HG03025 (cell line): Measurements from ENCODE around the gene PEMT.

Experiments
- ATAC-seq: cut with Tn5 transposase; IDR thresholded peaks from one replicate; pipeline ENCODE4 v1.9.1; 2021; ENCODE audit warnings: mild to moderate bottlenecking, moderate library complexity; ENCODE audit not compliant: unreplicated experiment, low FRiP score

The PEMT gene

DNA sequence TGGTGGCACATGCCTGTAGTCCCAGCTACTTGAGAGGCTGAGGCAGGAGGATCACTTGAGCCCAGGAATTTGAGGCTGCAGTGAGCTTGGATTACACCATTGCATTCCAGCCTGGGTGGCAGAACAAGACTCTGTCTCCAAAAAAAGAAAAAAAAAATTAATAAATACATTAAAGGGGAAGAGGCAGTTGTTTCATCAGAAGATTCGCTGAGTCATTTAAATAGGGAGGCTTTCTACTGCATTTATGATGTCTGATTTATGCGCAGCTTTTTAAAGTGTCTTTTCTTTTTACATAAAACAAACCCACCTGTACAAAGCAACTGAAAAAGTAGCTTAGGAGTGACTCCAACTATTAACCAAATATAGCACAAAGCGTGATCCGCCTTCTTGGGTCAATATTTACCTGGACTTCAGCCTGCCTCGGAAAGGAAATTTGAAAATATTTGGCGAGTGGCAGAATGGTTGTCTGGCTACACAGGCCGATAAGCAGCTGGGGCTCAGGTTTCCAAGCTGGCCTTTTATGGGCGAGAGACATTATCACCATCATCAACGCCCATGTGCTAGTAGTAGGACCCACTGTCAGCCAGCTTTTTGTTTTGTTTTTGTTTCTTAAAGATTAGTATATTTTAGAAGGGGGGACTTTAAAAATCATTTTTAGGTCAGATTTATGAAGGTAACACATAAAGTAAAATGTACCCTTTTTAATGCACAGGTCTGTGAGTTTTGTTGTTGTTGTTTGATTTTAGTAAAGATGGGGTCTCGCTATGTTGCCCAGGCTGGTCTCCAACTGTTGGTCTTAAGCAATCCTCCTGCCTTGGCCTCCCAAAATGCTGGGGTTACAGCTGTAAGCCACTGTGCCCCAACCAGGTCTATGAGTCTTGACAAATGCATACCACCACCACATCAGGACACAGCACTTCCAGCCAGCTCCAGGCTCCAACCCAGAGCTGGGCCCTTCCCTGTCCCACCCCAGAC, 52.8 kb downstream of the PEMT start:
- ATAC-seq, result no peak

DNA sequence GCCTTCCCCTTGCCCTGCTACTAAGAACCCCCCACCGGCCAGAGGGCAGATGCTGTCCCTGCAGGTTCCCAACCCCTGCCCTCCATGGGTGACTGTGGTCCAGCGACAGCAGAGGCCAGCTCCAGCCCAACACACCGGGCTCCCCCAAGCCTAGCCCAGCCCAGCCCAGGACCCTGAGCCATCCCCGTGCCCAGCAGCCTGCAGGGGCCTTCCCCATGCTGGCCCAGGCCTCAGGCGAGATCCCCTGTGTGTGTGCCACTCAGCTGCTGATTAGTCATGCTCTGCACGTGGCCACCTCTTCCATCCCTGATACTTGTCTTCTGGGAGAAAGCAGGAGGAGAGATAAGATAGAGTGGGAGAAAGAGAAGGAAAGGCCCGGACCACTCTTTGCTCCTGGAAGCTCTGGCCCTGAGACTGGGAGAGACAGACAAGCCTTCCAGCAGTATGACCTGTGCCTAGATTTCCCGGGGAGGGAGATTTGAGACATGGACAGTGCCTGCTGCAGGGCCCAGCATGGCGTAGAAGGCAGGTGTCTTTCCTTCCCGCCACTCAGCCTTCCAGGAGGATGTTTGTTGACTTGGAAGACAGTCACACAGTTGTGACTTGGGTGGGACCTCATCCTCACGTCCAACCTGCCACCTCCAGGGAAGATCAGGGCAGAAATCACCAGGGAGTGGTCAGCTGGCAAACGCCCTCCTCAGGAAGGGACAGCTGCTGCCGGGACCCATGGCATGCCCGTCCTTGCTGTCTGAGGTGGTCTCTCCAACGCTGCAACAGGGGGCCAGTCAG, 54.0 kb downstream of the PEMT start:
- no peak for ATAC-seq

DNA sequence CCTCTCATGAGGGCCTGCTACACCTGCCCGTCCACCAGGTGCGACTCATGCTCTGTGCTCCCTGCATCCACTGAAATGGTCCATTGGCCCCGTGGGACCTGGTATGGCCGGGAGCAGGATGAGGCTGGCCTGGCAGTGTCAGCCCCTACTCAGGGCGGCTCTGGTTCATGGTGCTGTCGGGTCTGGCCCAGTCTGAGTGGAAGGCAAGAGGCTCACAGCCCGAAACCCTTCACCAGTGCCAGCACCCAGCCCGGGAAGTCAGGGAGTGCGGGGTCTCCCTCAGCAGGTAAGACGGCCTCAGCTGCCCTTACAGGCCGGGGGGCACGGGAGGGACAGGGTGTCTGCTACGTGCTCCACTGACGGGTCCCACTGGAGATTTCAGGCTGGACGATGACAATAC, 54.8 kb downstream of the PEMT start:
- no peak for ATAC-seq

DNA sequence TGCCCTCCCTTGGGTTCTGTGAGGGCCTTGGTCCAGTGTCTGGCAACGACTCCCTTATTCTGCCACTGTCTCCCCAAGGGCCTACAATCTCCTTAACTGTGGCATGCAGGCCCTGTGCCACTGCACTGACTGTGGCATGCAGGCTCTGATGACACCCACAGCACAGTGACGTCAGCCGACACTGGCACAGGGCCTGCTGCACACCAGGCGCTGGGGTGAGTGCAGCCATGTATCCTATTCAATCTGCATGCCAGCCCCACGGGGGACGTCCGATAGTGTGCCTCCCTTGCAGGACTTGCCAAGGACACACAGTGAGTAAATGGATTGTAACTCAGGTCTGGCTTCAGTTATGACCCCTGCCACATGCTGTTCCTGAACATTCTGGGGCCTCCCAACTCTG, 55.6 kb downstream of the PEMT start:
- ATAC-seq, result no peak

DNA sequence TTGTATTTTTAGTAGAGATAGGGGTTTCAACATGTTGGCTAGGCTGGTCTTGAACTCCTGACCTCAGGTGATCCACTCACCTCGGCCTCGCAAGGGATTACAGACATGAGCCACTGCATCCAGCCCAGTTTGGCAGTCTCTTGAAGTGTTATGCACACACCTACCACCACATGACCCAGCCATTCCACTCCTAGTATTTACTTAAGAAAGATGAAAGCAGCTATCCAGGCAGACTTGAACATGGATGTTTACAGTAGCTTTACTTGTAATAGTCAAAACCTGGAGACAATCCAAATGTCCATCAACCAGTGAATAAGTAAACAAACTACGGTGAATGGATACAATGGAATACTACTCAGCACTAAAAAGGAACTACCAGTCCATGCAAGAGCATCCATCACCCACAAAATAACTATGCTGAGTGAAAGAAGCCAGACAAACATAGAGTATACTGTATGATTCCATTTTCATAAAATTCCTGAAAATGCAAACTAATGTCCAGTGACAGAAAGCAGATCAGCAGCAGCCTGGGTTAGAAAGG, 57.5 kb downstream of the PEMT start:
- no peak for ATAC-seq

DNA sequence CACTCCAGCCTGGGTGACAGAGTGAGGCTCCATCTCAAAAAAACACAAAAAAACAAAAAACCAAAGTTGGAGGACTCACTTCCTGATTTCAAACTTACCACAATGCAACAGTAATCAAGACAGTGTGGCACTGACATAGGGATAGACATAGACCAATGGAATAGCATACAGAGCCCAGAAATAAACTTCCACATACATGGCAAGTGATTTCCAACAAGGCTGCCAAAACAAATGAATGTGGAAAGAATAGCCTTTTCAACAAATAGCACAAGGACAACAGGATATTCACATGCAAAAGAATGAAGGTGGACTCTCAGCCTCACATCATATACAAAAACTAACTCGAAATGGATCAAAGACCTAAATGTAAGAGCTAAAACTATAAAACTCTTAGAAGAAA, 58.5 kb downstream of the PEMT start:
- no peak for ATAC-seq

DNA sequence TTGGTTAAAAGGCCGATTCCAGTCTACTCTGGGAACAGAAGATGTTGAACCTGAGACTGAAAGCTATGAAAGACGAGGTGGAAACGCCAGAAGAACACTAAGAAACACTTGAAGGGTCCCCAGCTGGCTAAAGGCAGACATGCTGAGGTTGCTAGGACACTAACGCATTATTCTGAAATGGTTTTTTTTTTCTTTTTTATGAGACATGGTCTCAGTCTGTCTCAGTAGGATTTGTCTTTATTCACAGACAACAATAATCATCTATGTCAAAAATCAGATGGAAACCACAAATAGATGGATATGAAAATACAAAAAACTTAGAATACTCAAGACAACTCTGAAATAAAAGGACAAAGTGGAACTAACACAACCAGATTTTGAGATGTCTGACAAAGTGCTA, 60.4 kb downstream of the PEMT start:
- no peak for ATAC-seq

DNA sequence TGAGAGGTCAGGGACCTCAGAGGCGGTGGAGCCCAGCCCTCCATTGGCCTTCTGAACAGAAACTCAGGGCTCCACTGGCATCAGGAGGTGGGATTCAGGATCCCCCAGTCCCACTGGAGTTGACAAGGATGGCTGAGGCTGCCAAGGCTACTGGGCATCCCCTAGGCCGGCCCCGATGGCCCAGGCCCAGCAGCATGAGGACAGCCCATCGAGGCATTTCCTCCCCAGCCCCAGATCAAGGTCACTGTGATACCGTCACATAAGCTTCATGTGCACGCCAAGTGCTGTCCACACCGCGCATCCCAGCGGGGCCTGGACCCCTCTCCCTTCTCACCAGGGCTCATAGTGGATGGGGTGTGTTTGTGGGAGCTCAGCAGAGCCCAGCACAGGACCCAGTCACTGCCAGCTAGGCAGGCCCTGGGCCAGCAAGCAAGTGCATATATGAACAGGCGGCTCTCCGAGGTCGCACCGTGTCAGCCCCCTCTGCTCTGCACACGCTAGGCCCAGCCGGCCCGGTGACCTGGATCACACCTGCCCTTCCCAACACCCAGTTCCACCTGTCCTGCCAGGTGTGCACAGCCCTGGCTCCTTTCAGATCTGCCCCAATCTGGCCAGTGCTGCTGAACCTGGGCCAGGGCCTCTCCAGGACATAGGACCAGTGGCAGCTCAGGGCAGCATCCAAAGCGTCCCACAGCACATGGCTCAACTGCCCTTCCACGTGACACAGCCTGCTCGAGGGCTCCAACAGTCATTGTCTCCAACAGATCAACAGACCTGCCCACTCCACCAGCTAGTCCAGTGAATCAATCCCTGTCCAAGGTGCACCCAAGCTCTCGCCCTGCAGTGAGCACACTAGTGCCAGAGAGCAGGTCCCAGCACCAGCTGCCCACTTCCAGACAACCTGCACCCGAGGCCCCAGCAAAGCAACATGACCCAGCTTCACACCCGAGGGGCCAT, 62.5 kb downstream of the PEMT start:
- no peak for ATAC-seq

DNA sequence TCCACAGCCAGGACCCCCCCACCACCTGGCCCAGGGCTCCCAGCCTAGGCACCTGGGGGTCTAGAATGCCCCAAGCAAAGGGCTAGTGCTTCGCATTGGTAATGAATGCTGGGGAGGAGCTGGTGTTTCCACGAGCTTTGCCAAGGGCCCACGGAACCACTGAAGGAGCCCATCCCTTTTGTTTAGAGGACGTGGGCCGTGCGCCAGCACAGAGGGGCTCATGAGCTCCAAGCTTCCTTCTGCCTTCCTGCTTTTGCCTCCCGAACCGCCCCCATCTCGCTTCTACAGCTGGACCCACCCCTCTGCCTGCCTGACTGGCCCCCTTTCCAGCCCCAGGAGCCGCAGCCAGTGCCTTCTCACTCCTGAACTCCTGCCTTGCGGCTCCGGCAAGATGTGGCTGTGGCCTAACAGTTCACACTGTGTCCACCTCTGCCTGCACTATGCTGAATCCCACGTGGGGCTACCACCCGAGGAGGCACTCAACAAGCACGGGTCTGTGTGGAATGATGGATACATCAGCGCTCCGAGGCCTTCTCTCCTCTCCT, 63.5 kb downstream of the PEMT start:
- ATAC-seq, result no peak

DNA sequence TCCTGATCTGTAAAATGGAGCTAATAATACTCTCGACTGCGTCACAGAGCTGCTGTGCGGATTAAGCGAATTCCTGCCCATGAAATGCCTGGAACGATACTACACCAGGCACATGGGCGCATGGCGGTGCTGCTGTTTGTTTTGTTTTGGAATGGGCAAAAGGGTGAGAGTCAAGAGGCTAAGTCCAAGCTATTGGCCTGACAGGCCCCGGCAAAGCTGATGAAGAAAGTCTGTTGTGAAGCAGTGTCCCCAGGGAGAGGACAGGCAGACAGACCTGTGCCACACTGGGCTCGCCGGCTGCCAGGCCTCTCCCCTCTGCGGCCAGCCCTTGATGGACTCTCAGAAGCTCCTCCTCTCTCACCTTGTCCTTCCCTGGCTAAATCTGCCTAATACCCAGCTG, 64.0 kb downstream of the PEMT start:
- no peak for ATAC-seq

DNA sequence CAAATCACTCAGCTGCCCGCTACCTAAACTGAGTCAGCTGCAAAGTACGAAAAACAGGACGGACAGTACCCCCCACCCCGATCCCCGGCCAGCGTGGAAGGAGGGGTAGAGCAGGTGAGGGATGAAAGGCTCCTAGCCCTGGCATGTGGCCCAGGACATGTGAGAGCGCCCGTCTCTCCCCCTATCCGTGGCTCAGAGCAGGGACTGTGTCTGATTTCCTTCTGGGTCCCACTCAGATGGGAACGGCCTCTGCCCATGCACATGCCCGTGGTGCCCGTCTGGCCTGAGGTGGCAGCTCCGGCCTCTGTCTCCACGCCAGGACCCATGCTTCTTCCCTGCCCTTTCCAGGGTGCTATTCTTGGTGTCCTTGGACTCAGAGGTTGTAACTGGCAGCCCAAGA, 65.1 kb downstream of the PEMT start:
- ATAC-seq, result no peak

DNA sequence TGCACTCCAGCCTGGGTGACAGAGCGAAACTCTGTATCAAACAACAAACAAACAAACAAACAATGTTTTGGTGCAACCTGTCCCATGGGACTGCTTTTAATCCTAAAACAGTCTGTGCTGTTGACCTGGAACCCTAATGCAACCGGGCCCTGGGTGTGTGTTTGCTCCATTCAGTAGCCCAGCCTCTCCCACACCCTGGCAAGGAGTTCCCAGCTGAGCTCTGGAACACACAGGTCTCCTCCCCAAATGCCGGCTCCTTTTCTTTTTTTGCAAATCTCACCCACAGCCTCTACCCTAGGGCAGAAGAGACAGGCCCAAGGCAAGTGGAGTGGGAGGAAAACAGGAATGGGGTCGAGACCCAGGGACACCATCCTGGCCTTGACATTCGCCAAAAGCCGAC, 65.6 kb downstream of the PEMT start:
- no peak for ATAC-seq

DNA sequence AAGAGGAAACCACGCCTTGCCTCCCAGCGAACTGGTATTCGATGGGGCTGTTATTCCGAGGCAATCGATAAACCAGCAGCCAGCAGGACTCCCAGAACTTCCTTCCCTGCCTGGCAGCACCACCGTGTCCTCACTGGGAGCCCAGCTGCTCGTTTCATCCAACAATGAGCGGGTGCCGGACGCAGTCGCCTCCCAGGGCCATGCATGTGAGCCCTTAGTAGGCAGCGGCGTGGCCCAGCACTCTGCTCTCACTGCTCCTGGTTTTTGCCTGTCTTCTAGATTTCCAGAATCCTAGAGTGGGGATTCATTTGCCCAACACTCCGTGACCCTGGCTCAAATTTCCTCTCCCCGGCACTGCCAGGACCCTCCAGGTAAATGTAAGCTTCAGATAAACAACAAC, 66.2 kb downstream of the PEMT start:
- no peak for ATAC-seq

DNA sequence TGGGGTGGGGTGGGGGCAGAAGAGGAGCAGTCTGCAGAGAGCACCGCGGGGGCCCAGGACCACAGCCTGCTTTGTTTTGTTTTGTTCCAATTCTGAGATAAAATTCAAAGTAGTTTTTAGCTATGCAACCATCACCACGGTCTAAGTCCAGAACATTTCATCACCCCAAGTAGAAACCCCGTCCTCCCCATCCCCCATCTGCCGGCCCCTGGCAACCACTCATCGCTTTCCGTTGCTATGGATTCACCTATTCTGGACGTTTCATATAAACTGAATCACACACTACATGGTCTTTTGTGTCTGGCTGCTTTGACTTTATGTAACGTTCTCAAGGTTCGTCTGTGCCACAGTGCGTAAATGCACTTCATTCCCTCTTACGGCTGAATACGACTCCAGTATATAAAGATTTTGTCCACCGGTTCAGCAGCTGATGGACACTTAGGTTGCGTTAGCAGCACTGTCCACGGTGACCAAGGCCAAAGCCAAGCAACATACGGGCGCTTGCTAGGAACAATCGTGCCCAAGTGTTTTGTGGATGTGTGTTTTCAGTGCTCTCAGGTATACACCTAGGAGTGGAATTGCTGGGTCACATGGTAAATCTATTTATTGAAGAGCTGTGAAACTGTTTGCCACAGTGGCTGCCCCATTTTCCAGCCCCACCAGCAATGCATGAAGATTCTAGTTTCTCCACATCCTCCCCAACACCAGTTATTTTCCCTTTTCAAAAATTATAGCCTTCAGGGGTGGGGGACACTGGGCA, 67.6 kb downstream of the PEMT start:
- no peak for ATAC-seq

DNA sequence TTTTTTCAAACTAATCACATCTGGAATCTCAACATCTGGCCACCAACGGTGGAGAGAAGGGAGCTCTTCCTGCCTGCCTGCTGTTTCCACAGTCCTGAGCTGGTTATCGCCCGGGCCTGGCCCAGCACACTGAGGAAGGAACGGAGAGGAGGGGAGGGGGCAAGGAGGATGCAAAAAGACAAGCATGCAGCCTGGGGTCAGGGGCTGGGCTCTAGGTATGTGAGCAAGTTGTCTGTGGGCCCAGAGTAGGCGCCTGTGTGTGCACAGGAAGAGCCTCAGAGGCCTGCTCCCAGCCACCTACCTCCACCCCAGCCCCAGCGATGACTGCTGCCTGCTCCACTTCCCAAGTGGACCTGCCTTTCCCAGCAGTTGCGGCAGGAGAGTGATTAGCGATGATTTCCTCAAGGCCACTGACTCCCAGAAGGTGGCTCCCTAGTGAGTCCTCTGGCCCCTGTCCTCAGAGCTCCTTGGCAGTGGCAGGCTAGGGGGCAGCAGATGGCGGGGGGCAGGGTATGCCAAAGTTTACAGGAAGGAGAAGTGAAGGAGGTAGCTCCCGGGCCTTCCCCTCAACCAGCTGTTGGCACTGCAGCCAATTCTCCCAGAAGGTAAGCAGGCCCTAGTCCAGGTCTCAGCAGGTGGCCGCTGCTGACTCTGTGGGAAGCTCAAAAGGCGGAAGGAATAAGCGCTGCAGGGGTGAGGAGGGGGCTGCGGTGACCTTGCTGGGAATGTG, 68.3 kb downstream of the PEMT start:
- no peak for ATAC-seq

DNA sequence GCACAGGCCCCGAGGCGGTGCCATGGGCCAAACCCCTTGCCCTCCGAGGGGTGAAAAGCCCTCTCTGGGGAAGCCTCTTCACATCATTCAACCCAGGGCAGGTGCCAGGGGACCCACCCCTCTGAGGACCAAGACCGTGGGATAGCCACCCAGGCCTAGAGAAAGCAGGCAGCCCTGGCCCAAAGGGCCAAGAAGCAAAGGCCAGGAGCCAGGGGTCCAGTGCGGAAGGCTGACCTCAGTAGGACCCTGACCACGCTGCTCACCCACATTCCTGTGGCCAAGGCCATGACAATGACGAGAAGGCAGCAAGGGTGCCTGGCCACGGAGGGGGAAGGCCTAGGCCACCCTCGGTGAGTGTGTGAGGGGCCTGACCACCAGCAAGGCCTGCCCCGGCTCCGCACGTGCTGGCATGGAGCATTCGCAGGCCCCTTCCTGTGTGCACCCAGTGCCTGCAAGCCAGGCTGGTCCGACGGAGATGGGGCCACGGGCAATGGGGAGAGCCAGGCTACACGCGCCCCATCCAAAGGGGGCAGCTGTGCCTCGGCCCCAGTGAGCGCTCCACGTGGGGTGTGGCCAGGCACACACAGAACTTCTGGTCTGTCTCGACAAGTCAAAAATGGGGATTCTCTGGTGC, 70.8 kb downstream of the PEMT start:
- ATAC-seq, result no peak

DNA sequence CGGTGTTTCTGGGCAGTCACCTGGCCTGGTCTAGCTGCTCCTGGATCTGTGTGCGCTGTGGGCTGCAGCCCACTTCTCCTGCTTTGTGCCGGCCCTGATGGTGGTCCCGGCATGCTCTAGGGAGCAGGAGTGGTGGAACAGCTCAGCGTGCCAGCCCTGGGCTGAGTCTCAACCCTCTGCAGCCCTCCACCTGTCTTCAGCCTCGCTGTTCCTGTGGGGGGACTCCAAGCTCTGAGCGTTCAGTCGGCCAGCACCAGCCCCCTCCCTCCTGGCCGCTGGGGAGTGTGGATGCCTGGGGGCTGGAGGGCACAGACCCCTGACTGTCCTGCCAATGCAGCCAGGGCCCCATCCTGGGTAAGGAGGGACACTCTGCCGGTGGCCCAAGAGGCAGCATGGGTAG, 71.6 kb downstream of the PEMT start:
- no peak for ATAC-seq

DNA sequence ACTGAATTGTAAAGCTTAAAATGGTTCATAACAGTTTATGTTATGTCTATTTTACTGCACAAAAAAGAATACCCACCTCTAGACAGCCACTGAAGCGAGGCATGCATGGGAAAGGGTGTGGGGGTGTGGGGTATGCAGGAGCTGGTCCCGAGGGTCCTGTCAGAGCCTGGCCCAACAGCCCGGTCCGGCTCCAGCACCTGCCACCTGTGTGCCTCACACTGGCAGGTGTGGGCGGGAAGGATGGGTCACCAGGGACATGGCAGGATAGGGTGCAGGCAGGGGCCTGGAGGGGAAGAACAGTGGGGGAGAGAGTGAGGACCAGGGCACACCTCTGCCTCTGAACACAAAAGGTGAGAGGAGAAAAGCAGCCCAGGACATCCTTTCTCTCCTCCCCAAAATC, 72.6 kb downstream of the PEMT start:
- ATAC-seq, result no peak
